Fibroblast of lung (primary cell): ENCODE measurements around the gene INPP5A. TPM values are rescaled to one million over a fixed set of nuclear protein-coding genes. Genes with fewer than 3 reads are reported as not detected.

ENCODE experiments used
- DNase-seq, 2 donors: peaks; one replicate each; pipeline versions ENCODE4 v3.0.0 to v3.0.0-alpha.2; 2010; ENCODE audit warnings: low read depth in 2 of 2
- H2AFZ ChIP-seq: 2 replicates; pipeline ENCODE4 v1.5.1; 2012; ENCODE audit warnings: low read length, control low read depth, inconsistent platforms
- H3K27ac ChIP-seq: 2 replicates; pipeline ENCODE4 v1.5.1; 2011; ENCODE audit warnings: low read length, control low read depth; ENCODE audit not compliant: insufficient read depth
- H3K27me3 ChIP-seq: 2 replicates; pipeline ENCODE4 v1.5.1; 2011; ENCODE audit warnings: mild to moderate bottlenecking, low read length; ENCODE audit not compliant: control insufficient read depth, insufficient read depth
- H3K36me3 ChIP-seq: 2 replicates; pipeline ENCODE4 v1.5.1; 2011; ENCODE audit warnings: low read length; ENCODE audit not compliant: control insufficient read depth, insufficient read depth
- H3K4me1 ChIP-seq: 2 replicates; pipeline ENCODE4 v1.5.1; 2011; ENCODE audit warnings: low read length; ENCODE audit not compliant: control insufficient read depth, insufficient read depth; ENCODE audit errors: extremely low read depth
- H3K4me2 ChIP-seq: 2 replicates; pipeline ENCODE4 v1.5.1; 2011; ENCODE audit warnings: low read length, control low read depth; ENCODE audit not compliant: insufficient read depth; ENCODE audit errors: extremely low read depth
- H3K4me3 ChIP-seq, 4 experiments: fragments of 200-600 bp in 1 of 4; sonication (generic) in 1 of 4; replicated peaks in 1 of 4; 2 replicates each; pipeline ENCODE4 v1.5.1; 2011 to 2016; ENCODE audit warnings: low read length in 4 of 4, low read depth in 3 of 4, mild to moderate bottlenecking in 3 of 4, control low read depth in 2 of 4, inconsistent platforms in 1 of 4, mixed read lengths in 1 of 4; ENCODE audit not compliant: insufficient read depth in 1 of 4; ENCODE audit errors: control extremely low read depth in 1 of 4
- H3K79me2 ChIP-seq: 2 replicates; pipeline ENCODE4 v1.5.1; 2012; ENCODE audit warnings: mild to moderate bottlenecking, low read length, inconsistent platforms; ENCODE audit not compliant: control insufficient read depth, insufficient read depth
- H3K9ac ChIP-seq: 2 replicates; pipeline ENCODE4 v1.5.1; 2011; ENCODE audit warnings: mild to moderate bottlenecking, low read length, control low read depth; ENCODE audit not compliant: insufficient read depth
- H3K9me3 ChIP-seq: 2 replicates; pipeline ENCODE4 v1.5.1; 2012; ENCODE audit warnings: low read depth, low read length; ENCODE audit not compliant: control insufficient read depth, insufficient read depth
- H4K20me1 ChIP-seq: 2 replicates; pipeline ENCODE4 v1.5.1; 2011; ENCODE audit warnings: low read length; ENCODE audit not compliant: control insufficient read depth, insufficient read depth; ENCODE audit errors: extremely low read depth
- EZH2 ChIP-seq: IDR thresholded peaks from 2 replicates; pipeline ENCODE4 v1.5.1; 2012; ENCODE audit warnings: low read length, control low read depth, mild to moderate bottlenecking; ENCODE audit errors: missing control alignments
- polyA plus RNA-seq, 2 donors: library from polyadenylated mRNA; depleted of rRNA in 1 of 2; stranded (reverse) in 1 of 2; unstranded in 1 of 2; fragments of >200 nt; gene quantifications; 2 replicates each; pipeline ENCODE4 v1.2.1, GENCODE V29; 2011 to 2012; ENCODE audit warnings: missing spikeins in 1 of 2
- total RNA-seq: library from RNA; depleted of rRNA; stranded (reverse); fragments of >200 nt; gene quantifications from 2 replicates; pipeline ENCODE4 v1.2.1, GENCODE V29; 2014
- TF ChIP-seq, protein P1 (sequence below), 2 donors: IDR thresholded peaks in 1 of 2; conservative IDR thresholded peaks in 1 of 2; 1 replicate in 1 of 2; 2 replicates in 1 of 2; pipeline ENCODE4 v1.5.1; 2011 to 2012; ENCODE audit warnings: low read length in 2 of 2, control low read depth in 1 of 2, inconsistent platforms in 1 of 2, low read depth in 1 of 2, mild to moderate bottlenecking in 1 of 2

INPP5A gene
- total and polyA plus RNA-seq, 2 donors (not counting 1 experiment from before 2014, with no cell fraction given): 24.6 to 39.9 TPM

DNA sequence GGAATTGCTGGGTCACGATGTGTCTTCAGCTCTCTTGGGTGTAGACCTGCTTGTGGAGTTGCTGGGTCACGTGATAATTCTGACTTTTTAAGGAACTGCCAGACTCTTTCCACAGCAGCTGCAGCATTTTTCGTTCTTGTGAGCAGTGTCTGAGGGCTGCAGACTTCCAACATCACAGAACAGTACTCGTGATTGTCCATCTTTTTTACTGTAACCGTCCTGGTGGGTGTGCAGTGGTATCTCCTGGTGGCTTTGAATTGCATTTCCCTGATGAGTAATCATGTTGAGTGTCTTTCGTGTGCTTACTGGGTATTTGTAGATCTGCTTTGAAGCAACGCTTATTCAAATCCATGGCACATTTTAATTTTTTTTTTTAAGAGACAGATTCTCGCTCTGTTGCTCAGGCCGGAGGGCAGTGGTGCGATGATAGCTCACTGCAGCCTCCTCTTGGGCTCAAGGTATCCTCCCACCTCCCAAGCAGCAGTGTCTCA lies 22.7 kb downstream of the INPP5A start:
- TF ChIP-seq, protein P1, sequence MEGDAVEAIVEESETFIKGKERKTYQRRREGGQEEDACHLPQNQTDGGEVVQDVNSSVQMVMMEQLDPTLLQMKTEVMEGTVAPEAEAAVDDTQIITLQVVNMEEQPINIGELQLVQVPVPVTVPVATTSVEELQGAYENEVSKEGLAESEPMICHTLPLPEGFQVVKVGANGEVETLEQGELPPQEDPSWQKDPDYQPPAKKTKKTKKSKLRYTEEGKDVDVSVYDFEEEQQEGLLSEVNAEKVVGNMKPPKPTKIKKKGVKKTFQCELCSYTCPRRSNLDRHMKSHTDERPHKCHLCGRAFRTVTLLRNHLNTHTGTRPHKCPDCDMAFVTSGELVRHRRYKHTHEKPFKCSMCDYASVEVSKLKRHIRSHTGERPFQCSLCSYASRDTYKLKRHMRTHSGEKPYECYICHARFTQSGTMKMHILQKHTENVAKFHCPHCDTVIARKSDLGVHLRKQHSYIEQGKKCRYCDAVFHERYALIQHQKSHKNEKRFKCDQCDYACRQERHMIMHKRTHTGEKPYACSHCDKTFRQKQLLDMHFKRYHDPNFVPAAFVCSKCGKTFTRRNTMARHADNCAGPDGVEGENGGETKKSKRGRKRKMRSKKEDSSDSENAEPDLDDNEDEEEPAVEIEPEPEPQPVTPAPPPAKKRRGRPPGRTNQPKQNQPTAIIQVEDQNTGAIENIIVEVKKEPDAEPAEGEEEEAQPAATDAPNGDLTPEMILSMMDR (conservative IDR thresholded peaks at IDR 0.05 in 1 of 2, IDR thresholded peaks at IDR 0.05 in 1 of 2; ENCODE audit: low read depth in 1 of 2, low read length in 2 of 2): no peak
- no peak for TF ChIP-seq EZH2
- H3K79me2 ChIP-seq: peaks cover 19% of the 10 kb centered on the region

DNA sequence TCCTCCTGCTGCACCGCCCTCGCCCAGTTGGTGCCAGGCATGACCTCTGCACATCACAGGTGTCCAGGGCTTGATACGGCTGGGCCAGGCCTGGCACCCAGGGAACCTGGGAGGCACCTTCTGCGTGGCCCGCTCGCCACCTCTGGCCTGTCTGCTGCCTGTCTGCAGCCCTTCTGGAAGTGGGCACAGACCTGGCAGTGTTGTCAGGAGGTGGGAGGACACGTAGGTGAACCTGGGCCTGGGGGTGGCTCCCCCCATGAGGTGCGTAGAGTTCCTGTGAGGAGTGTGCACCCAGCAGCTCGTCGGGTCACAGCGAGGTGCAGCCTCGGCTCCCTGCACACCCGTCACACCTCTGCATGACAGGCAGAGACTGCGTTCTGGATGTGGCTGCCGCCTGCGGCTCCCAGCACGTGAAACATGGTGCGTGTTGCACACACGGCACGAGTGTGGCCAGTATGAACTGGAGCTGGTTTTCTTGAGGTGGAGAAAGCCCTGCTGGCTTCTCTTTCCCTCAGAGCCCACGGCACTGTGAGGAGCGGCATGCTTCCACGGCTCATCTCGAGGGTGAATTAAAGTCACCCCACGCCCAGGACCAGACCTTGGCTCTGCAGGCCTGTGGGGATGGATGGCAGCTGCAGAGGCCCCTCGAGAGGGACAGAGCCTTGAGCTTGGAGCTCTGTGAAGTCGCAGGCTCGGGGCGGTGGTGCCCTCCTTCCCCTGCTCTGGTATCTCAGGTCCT lies 24.8 kb downstream of the INPP5A start:
- H3K4me2 ChIP-seq: no peak overlapping the region
- no peak overlapping the region for H3K4me3 ChIP-seq
- H4K20me1 ChIP-seq: no peaks in the 10 kb centered on the region
- H3K27me3 ChIP-seq: no peaks in the 10 kb centered on the region
- TF ChIP-seq, protein P1 (conservative IDR thresholded peaks at IDR 0.05 in 1 of 2, IDR thresholded peaks at IDR 0.05 in 1 of 2; ENCODE audit: low read depth in 1 of 2, low read length in 2 of 2): no peak
- no peak for TF ChIP-seq EZH2
- H3K9ac ChIP-seq: no peak overlapping the region
- no peaks in the 10 kb centered on the region for H3K4me1 ChIP-seq
- H2AFZ ChIP-seq: no peak overlapping the region
- H3K79me2 ChIP-seq: peaks cover 21% of the 10 kb centered on the region
- DNase-seq: no peak
- H3K27ac ChIP-seq: no peak overlapping the region
- no peaks in the 10 kb centered on the region for H3K9me3 ChIP-seq
- no peaks in the 10 kb centered on the region for H3K36me3 ChIP-seq

More for the DNA sequence above, 22.7 kb downstream of the INPP5A start:
- H3K9ac ChIP-seq: no peak overlapping the region
- H3K36me3 ChIP-seq: no peaks in the 10 kb centered on the region
- no peak overlapping the region for H3K27ac ChIP-seq
- DNase-seq: peak in 1 of 2 donors; percentile 33
- H4K20me1 ChIP-seq: no peaks in the 10 kb centered on the region
- H3K9me3 ChIP-seq: no peaks in the 10 kb centered on the region
- H3K27me3 ChIP-seq: no peaks in the 10 kb centered on the region
- H3K4me3 ChIP-seq: no peak overlapping the region
- no peak overlapping the region for H3K4me2 ChIP-seq
- H3K4me1 ChIP-seq: no peaks in the 10 kb centered on the region
- H2AFZ ChIP-seq: no peak overlapping the region

DNA sequence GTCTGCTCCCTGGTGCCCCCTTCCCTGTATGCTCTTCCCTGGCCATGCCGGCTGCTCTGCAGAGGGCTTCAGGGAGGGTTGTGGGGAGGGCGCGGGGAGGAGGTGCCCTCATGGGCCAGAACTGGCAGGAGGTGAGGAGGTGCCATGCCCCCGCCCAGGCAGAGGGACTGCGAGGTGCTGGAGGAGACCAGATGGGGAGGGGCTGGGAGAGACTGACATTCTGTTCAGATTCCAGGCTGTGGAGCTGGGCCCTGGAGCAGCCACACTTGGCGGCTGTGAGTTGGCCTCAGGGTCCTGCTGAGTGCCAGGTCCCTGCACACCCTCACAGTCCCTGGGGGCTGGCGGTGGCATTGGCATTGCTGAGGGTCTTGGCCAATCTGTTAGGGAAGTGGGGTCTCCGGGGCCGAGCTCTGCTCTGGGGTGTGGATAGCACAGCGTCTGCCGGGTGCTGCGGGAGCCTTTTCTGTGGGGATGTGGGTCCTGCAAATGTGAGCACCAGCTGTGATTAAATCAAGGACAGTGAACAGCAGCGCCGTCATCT lies 25.4 kb downstream of the INPP5A start:
- Histone ChIP-seq H3K4me1 (no peaks in the 10 kb centered on the region), H4K20me1 (no peaks in the 10 kb centered on the region), H3K9ac (no peak overlapping the region), H3K36me3 (no peaks in the 10 kb centered on the region), H3K4me2 (no peak overlapping the region), H3K4me3 (no peak overlapping the region), H3K9me3 (no peaks in the 10 kb centered on the region), H3K27ac (no peak overlapping the region), H3K27me3 (no peaks in the 10 kb centered on the region), H2AFZ (no peak overlapping the region), H3K79me2 (peaks cover 21% of the 10 kb centered on the region)
- DNase-seq: no peak
- no peak for TF ChIP-seq EZH2
- TF ChIP-seq, protein P1 (conservative IDR thresholded peaks at IDR 0.05 in 1 of 2, IDR thresholded peaks at IDR 0.05 in 1 of 2; ENCODE audit: low read depth in 1 of 2, low read length in 2 of 2): no peak
